Hematopoietic multipotent progenitor cell treated with erythropoietin and hydrocortisone succinate and interleukin-3 and kit ligand, for 17 days (in vitro differentiated cells): ENCODE measurements around the gene SLC7A8.
"Not testable (repeated sequence)": the region's sequence is repeated elsewhere in the genome, so short reads cannot be mapped to it uniquely, and the experiment has no call there.

Experiments used
- DNase-seq: peaks from one replicate; pipeline ENCODE4 v3.0.0-alpha.2; 2015; ENCODE audit warnings: low spot score

Gene SLC7A8

DNA sequence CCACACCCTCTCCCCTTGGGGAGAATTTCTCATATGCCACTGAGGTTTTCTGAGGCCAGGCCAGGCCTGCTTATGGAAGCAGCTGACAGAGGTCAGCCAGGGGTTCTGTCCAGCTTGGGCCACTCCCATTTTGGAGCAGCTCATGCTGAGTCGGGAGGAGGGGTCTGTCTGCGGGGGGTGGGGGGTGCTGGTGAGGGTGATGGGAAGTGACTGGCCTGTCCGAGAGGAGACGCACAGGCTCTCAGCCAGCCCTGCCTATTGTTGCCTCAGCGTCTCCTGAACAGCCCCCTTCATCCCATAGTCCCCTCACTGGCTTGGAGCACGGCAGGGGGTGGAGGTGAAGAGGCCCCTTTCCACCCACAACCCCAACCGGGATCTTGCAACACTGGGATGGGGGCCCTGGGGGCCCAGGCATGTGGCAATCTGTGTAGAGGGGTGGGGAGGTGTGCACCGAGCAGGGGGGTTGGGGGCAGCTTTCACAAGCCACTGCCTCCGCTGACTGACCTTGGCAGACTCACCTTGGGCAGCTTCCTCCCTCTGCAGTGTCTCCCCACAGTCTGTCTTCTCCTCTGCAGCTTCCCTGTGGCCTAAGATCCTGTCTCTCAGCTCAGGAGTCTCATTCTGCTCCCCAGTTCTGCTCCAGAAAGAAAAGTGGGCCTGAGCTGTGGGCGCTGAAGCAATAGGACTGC, 69.9 kb downstream of the SLC7A8 start:
- no peak for DNase-seq

- peak; percentile 87 for DNase-seq
Measured at GRCh38 chr14:23112359-23113178, 70.9 kb downstream of the SLC7A8 start.

GRCh38 chr14:23110579-23111365, 72.7 kb downstream of the SLC7A8 start:
- DNase-seq: no peak

GRCh38 chr14:23109769-23110168, 73.7 kb downstream of the SLC7A8 start:
- DNase-seq: no peak

GRCh38 chr14:23108169-23108568, 75.3 kb downstream of the SLC7A8 start:
- not testable (repeated sequence) for DNase-seq

DNA sequence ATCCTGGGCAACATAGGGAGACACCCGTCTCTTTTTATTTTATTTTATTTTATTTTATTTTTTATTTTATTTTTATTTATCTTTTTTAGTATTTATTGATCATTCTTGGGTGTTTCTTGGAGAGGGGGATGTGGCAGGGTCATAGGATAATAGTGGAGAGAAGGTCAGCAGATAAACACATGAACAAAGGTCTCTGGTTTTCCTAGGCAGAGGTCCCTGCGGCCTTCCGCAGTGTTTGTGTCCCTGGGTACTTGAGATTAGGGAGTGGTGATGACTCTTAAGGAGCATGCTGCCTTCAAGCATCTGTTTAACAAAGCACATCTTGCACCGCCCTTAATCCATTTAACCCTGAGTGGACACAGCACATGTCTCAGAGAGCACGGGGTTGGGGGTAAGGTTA, 75.8 kb downstream of the SLC7A8 start:
- DNase-seq: not testable (repeated sequence)

DNA sequence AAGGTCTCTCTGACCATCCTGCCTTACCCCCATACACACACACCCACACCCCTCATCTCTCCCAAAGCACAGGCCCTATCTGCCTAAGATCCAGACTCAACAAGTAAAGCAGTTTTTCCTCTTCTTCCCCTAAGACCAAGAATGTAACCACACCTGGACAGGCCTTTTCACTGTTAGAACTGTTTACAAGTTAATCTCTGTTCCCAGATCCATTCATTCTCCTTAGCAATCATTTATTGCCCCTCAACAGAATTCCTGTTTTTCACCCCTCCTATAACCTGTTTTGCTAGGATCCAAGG, 76.8 kb downstream of the SLC7A8 start:
- no peak for DNase-seq

DNA sequence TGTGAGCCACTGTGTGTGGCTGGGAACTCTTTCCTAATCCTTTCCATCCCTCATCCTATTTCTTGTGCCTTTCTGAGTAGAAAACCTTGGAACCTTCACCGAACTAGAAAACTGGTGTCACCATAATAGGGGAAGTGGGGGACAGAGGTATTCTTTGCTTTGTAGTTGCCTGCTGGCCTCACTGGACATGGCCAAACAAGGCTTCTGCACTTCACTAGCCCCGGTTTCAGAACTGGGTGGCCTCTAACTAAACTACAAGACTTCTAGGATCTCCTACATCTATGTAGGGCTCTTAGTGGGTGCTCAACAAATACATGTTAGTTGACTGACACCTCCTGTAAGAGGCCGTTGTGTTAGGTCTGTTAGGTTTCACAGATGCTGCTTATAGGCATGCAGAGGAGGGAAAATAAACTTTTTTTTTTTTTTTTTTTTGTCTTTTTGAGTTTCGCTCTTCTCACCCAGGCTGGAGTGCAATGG, 78.1 kb downstream of the SLC7A8 start:
- DNase-seq: no peak

GRCh38 chr14:23104591-23105347, 78.7 kb downstream of the SLC7A8 start, which contains the start of gene CIROP:
CIROP (minus strand) TSS chr14:23104989; CDS start chr14:23104920, 69 bp downstream.
- DNase-seq: no peak

GRCh38 chr14:23104070-23104590, 79.3 kb downstream of the SLC7A8 start:
- DNase-seq: no peak

GRCh38 chr14:23103581-23103980, 79.9 kb downstream of the SLC7A8 start:
- no peak for DNase-seq

DNA sequence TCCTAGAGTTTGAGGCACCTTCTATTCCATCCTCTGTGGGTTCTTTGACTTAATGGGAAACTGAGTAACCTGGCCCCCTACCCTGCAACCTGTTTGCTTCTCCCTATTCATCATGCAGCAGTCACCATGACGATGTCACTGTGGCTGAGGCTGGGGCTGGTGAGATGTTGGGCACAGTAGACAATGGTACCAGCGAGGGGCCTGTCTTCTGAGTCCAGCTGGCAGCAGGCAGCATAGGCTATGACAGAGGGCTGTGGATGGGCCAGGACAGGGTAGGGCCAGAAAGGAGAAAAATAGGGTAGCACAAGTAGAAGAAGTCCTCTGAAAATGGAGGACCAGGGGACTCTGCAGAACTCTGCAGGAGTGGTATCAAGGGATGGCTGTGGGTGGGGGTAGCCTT, 80.7 kb downstream of the SLC7A8 start:
- DNase-seq: no peak

- no peak for DNase-seq
Measured at GRCh38 chr14:23101986-23102625, 81.4 kb downstream of the SLC7A8 start.

GRCh38 chr14:23101213-23101970, 82.1 kb downstream of the SLC7A8 start:
- no peak for DNase-seq

GRCh38 chr14:23099212-23099861, 84.1 kb downstream of the SLC7A8 start:
- peak; percentile 43 for DNase-seq

- DNase-seq: peak; percentile 73
Measured at GRCh38 chr14:23097786-23098185, 85.7 kb downstream of the SLC7A8 start.

GRCh38 chr14:23095196-23096108, 88.0 kb downstream of the SLC7A8 start, which contains the start of gene C14orf119:
C14orf119 (plus strand) TSS chr14:23095505; CDS start chr14:23097659, 2,154 bp downstream.
- peak; percentile 100 for DNase-seq

GRCh38 chr14:23094666-23095195, 88.7 kb downstream of the SLC7A8 start, which contains the start of gene ACIN1:
ACIN1 (minus strand) TSS chr14:23095136; CDS start chr14:23095112, 24 bp downstream.
- DNase-seq: peak; percentile 91
